ENCODE results near the gene ZNF629. TPM values are rescaled to one million over a fixed set of nuclear protein-coding genes. Genes with fewer than 3 reads are reported as not detected.

The ZNF629 gene
- total RNA-seq, 4 donors from 2014 or later = 9.1 to 12.7 (median 10.3) TPM

DNA sequence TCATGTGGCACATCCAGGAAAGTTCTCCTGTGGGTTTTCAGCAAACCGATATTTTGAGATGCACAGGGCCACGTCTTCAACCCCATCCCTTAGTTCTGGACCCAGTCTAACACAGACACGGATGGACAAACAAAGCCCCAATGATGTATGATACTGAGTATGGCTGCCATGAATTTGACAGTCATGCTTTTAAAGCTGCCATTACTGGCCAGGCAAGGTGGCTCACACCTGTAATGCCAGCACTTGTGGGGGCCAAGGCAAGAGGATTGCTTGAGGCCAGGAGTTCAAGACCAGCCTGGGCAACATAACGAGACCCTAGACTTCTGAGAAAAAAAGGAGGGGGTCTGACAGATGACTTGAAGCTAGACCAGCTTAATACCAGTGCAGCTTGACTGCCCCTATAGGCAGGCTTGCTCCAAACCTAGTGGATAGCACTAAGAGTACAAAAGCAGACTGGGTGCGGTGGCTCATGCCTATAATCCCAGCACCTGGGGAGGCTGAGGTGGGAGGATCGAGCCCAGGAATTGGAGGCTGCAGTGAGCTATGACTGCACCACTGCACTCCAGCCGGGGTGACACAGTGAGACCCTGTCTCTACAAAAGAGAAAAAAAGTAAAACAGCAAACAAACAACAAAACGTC lies 10.8 kb upstream of the ZNF629 start:
- Histone ChIP-seq H3K4me3 (no peak overlapping the region), H3K27ac (peak overlapping the region; percentile 82 to 91 (median 90)), H3K4me1 (peaks cover 3 to 4% of the 10 kb centered on the region in 2 donors), H3K36me3 (no peaks in the 10 kb centered on the region), H3K9me3 (no peaks in the 10 kb centered on the region), H3K27me3 (no peaks in the 10 kb centered on the region)
- DNase-seq (no peak), ATAC-seq (peak in 1 of 2 donors; percentile 16)
- TF ChIP-seq CTCF (IDR thresholded peaks at IDR 0.05 in 4 of 5, conservative IDR thresholded peaks at IDR 0.05 in 1 of 5) (no peak), POLR2A (IDR thresholded peaks at IDR 0.05) (no peak)
- intact Hi-C loops (cut with DNase I; ENCODE audit: low total_unique reads) = no loop called here
- in situ Hi-C loops (cut with MboI; ENCODE audit: low sequenced_read_pairs in 4 of 4) = no loop called here

DNA sequence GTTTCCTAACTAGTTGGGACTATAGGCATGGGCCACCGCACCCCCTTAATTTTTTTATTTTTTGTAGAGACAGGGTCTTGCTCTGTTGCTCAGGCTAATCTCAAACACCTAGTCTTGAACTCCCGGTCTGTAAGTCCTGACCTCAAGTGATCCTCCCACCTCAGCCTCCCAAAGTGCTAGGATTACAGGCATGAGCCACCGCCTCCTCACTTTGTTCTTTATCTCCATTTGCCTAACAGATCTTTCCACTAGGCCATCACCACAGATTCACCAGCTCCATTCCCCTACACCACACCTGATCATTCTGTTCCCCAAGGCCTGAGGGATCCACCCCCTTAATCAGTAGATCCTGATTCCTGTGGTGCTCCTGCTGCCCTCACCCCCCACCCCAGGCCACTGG lies 7.6 kb upstream of the ZNF629 start:
- Histone ChIP-seq H3K4me1 (peaks cover 3 to 4% of the 10 kb centered on the region in 2 donors), H3K27me3 (no peaks in the 10 kb centered on the region), H3K27ac (peak overlapping the region in 1 of 4 donors; percentile 39), H3K36me3 (no peaks in the 10 kb centered on the region), H3K4me3 (no peak overlapping the region), H3K9me3 (no peaks in the 10 kb centered on the region)
- DNase-seq = no peak
- ATAC-seq = no peak
- in situ Hi-C loops (cut with MboI; ENCODE audit: low sequenced_read_pairs in 4 of 4) = no loop called here
- TF ChIP-seq POLR2A (IDR thresholded peaks at IDR 0.05) (no peak), CTCF (IDR thresholded peaks at IDR 0.05 in 4 of 5, conservative IDR thresholded peaks at IDR 0.05 in 1 of 5) (no peak)
- intact Hi-C loops (cut with DNase I; ENCODE audit: low total_unique reads) = no loop called here

DNA sequence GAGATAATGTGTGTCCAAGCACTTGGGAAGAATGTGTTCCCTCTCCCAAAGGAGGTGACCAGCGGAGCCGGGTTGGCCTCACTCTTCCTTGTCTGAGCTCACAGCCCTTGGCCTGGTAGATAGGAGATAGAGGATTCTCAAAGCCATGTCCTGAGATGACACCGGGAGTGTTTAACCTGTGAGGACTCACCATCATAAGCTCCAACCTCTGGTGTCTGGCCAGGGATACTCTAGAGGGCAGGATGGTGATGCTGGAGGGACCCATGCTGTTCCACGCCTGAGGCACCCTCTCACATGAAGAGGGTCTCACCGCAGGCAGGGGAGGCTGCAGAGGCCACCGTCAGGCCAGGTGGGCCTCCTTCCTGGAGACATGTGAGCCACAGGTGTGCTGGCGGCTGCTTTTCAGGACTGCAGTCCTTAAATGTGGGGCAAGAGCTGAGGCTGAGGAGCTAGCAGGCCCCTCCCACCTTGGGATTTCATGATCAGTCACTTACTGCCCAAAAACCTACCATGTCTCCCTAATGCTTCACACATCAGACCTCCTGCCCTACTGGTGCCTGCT lies 6.6 kb upstream of the ZNF629 start:
- no peak overlapping the region for H3K27ac ChIP-seq
- DNase-seq (no peak), ATAC-seq (no peak)
- H3K9me3 ChIP-seq = no peaks in the 10 kb centered on the region
- intact Hi-C loops (cut with DNase I; ENCODE audit: low total_unique reads) = no loop called here
- H3K36me3 ChIP-seq = no peaks in the 10 kb centered on the region
- no peak for TF ChIP-seq POLR2A (IDR thresholded peaks at IDR 0.05)
- TF ChIP-seq CTCF (IDR thresholded peaks at IDR 0.05 in 4 of 5, conservative IDR thresholded peaks at IDR 0.05 in 1 of 5) = no peak
- no peak overlapping the region for H3K4me3 ChIP-seq
- in situ Hi-C loops (cut with MboI; ENCODE audit: low sequenced_read_pairs in 4 of 4) = no loop called here
- H3K4me1 ChIP-seq = peaks cover 3 to 4% of the 10 kb centered on the region in 2 donors
- no peaks in the 10 kb centered on the region for H3K27me3 ChIP-seq

GRCh38 chr16:30787613-30788378 lies 791 bp upstream of the ZNF629 start:
- peak in 1 of 2 donors; percentile 55 for ATAC-seq
- Histone ChIP-seq H3K27me3 (no peaks in the 10 kb centered on the region), H3K4me3 (peak overlapping the region; percentile 73 to 95 (median 87)), H3K9me3 (no peaks in the 10 kb centered on the region), H3K4me1 (peaks cover 15 to 18% of the 10 kb centered on the region in 2 donors), H3K27ac (peak overlapping the region; percentile 80 to 95 (median 91)), H3K36me3 (peaks cover 0 to 10% of the 10 kb centered on the region in 2 donors)
- intact Hi-C loops (cut with DNase I; ENCODE audit: low total_unique reads) = loop anchor here (1.0 kb wide), 1 partner anchor 18 kb away; no protein-coding TSS in a partner anchor
- DNase-seq = no peak
- in situ Hi-C loops (cut with MboI; ENCODE audit: low sequenced_read_pairs in 4 of 4) = no loop called here
- TF ChIP-seq POLR2A (IDR thresholded peaks at IDR 0.05) (no peak), CTCF (IDR thresholded peaks at IDR 0.05 in 4 of 5, conservative IDR thresholded peaks at IDR 0.05 in 1 of 5) (peak in 1 of 5 experiments; percentile 4)

Data from gastrocnemius medialis (tissue), 4 donors.